NAMALWA (cell line): Measurements from ENCODE around the gene DHRS7B.
"Not testable (repeated sequence)": the region's sequence is repeated elsewhere in the genome, so short reads cannot be mapped to it uniquely, and the experiment has no call there.

Experiments used
- DNase-seq: peaks from one replicate; pipeline ENCODE4 v3.0.0-alpha.2; 2015; ENCODE audit warnings: low spot score

Gene DHRS7B

DNA sequence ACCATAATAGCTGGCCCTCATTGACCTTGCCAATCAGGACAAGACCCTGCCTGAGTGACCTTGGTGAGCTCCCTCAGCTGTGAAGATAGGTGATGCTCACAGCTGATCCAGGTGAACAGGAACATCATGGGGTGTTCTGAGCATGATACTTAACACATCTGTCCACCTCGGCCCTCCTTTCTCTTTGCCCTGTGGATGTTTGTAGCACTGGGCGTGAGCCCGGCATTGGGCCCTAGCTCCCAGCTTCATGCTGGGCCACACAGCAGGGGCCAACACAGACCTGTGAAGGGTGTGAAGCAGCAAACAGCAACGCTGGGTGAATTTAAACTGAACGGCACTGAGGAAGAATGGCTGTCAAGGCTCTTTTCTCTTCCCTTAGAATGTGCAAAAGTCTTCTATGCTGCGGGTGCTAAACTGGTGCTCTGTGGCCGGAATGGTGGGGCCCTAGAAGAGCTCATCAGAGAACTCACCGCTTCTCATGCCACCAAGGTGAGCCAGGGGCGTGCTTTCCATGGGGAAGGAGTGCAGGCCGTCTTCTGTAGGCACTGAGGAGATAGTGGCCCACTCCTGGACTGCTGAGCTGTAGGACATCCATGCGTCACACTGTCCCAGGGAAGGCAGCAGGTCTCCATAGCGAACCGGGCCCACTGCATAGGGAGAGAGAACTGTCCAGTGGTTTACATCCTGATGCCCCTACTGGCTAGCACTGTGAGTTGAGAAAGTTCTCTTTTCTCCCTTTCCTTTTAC is 51.3 kb downstream of the DHRS7B start:
- DNase-seq = no peak

DNA sequence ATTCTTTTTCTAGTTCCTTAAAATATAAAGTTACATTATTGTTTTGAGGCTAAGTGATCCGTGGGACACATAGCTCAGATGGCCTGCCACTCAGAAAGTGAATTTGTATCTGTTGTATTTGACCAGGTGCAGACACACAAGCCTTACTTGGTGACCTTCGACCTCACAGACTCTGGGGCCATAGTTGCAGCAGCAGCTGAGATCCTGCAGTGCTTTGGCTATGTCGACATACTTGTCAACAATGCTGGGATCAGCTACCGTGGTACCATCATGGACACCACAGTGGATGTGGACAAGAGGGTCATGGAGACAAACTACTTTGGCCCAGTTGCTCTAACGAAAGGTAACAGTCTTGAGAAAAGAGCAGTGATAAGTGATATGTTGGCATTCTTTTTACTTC is 56.7 kb downstream of the DHRS7B start:
- DNase-seq = no peak

DNA sequence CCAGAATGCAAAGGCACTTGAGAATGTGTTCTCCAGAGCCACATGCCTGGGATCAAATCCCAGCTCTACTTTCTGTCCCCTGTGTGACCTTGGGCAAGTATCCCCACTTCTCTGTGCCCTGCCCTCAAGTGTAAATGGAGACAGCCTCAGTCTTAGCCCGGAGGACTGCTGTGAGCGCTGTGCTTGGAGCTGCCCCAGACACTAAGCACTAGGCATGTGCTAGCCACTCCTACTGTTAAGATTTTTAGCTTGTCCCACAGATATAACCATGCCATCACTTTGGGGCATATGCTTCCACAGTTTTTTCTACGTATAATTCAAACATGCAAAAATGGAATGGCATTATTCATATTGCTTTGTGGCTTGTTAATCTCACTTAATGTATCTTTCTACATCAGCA is 57.8 kb downstream of the DHRS7B start:
- no peak for DNase-seq

DNA sequence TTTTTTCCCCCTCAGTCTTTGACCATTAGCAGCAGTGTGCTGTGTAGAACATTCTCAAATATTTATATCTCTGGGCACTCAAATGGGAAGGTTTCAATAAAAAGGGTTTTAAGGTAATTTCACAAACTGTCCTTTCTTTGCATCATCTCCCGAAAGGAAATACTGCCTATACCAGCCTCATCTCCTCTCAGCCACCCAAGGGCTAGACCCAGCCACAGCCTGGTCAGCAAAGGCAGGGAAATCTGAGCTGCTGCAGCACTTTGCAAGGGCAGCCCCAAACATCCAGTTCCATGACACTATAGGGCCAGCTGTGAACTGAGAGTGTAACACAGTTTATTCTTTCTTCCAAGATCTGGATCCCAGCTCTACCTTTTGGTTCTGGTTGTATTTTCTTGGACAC is 58.3 kb downstream of the DHRS7B start:
- DNase-seq = no peak

DNA sequence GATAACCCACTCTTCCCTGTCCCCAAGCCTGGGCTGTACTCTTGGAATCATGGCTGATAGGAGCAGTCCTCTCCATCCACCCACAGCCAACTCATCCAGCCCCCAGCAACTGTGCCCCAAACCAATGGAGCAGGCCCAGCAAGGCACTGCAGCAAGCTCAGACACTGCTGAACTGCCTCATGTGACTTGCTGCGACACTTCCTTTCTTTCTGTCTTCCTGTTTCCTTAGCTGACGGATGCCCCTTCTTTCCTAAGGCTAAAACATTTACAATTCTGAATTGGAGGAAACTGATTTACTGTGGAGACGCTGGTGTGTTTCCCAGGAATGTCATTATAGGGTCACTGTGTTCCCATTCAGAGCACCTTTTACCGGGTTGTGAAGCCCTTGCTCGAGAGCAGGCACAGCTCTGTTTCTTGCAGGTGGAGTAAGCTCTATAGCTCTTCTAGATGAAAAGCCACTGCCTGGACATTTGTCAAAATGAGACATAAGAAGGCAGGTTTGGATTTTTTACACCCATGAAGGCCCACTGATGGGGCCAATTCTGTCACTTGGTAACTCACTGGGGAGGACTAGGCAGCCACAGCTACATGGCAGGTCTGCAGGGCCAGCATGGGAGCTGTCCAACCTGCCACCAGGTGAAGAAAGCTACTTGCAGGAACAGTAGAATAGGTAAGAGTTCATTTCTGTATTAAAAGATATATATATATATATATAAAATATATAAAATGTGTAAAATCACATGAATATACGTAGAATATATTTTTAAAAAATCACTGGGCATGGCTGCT is 59.8 kb downstream of the DHRS7B start:
- no peak for DNase-seq

DNA sequence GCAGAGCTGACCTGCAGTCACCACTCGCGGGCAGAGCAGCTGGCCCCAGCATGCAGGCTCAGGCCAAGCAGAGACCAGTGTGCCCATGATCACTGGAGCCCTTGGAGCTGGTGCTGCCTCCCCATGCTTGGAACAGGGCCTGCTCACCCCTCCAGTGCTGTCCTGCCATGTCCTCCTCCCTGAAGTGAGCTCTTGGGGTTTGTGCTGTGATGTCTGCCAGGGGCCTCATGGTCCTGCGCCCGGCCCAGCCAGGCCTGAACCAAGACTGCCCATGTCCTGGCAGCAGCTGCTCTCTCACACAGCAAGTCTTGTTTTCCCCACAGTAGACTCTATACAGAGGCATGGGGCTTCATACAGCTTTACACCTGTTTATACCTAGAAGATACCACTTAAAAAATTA is 62.6 kb downstream of the DHRS7B start:
- DNase-seq = no peak

DNA sequence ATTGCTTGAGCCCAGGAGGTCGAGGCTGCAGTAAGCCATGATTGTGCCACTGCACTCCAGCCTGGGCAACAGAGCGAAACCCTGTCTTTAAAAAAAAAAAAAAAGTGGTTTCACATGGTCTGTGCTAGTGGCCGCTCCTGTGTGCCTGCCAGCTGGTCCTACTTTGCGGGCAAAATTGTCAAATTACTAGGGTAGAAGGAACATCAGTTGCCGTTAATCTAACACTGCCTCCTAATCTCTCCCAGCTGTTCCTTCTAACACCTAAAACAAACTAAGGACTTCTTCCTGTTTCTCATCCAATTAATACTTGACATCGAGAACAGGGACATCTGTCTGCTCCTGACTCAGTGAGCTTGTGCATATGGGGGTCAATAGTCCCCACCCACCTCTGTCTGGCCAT is 63.3 kb downstream of the DHRS7B start:
- DNase-seq = no peak

DNA sequence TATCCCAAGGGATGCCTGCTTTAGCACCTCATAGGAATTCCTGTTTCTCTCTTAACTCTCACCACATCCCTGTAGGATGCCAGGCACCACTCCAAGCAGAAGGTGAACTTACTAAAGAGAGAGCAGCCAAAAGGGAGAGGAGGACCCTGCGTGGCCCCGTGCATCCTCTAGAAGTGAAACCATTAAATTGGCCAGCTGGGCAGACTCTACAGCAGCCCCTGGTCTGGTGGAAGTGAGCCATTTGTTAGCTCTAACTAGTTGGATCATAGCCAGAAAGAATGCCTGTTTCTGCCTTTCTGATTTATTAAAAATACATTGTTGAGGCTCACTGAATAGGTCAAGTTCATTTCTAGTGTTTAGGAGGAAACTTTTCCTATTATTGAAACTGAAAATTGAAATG is 64.9 kb downstream of the DHRS7B start:
- peak; percentile 2 for DNase-seq

DNA sequence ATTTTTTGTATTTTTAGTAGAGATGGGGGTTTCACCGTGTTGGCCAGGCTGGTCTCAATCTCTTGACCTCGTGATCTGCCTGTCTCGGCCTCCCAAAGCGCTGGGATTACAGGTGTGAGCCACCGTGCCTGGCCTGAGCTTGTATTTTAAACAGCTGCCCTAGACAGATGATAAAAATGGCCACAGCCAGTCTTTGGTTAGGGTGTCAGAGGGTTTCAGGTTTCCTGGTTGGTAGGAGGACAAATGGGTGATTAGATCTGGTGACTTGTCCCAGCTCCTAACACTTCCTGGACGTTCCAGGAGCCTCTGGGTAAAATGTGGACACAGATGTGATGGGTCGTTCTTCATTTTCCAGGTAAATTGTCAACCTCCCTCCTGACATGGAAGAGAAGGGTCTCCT is 65.7 kb downstream of the DHRS7B start:
- DNase-seq = not testable (repeated sequence)

DNA sequence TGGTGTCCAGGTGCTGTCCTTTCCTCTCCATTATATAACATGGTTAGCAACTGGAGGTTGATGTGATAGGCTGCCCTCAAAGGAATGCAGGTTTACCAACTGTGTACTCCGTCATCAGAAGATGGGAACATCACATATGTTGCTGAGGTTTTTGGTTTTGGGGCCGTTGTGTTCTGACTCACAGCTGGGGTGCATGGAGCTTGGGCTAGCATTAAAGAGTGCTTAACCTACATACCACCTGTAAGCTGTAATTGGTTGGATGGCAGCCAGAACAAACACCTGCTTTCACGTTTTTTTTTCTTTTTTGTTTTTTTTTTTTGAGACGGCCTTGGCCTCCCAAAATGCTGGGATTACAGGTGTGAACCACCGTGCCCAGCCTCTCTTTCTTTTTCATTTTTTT is 66.3 kb downstream of the DHRS7B start:
- DNase-seq = peak; percentile 14

DNA sequence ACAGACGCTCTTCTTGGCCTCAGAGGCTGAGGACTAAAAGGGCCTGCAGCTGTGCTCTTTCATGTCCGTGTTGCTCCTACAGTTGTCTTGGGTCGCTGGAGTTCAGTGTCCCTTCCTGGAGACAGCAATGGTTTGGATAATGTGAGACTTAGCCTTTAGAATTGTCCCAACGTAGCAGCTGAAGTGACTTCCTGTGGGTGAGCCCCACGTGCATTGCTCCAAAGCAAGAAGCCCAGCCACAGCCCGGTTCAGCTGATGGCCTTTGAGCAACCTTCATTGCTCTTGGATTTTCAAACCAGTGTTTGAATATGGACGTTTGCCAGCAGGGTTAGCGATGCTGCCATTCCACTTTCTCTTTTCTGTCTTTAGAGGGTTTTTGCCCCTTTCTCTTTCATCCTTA is 67.5 kb downstream of the DHRS7B start:
- no peak for DNase-seq

DNA sequence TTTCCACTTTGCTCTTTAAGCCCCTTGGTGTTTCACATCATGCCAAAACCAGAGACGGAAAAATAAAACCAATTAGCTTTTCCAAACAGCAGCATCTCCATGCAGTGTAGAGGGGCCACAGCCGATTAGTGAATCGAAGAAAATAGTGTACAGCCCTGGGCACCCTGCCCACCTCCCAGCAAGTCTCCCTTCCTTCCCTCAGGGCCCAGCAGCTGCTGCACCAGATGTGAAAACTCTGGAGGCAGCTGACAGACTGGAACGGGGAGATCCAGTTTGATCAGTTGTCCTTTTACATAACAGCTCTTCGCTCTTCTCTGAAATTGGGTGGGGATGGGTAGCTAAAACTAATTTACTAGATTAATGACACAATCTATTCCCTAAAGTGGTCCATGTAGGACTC is 67.9 kb downstream of the DHRS7B start:
- DNase-seq = no peak

DNA sequence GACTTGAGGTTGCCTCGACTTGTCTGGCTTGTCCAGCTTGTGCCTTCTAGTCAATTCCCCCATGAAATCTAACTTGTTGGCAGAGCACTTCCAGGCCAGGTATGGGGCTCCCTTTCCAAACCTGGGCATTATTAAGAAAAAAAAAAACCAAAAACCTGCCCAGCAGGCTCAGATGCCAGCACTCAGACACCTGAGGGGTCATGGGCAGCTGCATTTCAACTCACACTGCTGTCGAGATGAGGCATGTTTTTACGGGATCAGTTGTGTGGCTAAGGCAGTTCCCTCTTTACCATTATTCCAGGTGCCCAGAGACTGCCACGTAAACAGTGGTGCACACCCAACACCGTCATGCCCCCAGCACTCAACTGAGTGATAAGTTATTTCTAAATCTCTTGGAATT is 69.4 kb downstream of the DHRS7B start:
- DNase-seq = no peak

DNA sequence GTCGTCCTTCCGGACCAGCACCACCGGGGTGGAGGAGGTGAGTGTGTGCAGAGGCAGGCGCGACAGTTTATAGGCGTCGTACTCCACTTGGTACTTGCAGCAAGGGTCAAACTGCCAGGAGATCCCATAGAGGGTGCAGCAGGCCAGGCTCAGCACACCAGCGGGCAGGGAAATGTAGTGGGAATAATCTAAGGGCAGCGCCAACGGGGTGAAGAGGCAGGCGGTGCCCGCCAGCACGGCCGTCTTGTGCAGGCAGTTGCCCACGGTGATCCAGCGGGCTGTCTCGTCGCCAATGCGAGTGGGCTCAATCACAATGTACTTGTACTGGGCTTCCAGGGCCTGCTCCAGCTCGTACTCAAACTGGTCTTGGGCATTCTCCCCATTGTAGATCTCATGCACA is 71.6 kb downstream of the DHRS7B start:
- no peak for DNase-seq

DNA sequence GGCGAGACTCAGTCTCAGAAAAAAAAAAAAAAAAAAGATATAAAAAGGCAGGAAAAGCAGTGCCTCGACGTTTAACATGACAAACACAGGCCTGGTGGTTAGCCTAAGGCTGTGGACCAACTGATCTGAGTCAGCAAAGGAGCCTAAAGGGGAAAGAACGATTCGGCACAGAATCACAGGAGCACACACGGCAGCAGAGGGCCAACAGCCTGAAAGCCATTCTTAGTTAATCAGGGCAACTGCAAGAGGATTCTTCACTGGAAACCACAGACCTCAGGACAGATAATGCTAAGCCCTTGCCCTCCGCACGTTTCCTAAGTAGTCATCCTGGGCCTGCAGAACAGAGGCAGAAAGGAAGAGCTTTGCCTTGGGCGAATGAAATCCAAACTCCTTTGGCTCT is 72.5 kb downstream of the DHRS7B start:
- DNase-seq = no peak

DNA sequence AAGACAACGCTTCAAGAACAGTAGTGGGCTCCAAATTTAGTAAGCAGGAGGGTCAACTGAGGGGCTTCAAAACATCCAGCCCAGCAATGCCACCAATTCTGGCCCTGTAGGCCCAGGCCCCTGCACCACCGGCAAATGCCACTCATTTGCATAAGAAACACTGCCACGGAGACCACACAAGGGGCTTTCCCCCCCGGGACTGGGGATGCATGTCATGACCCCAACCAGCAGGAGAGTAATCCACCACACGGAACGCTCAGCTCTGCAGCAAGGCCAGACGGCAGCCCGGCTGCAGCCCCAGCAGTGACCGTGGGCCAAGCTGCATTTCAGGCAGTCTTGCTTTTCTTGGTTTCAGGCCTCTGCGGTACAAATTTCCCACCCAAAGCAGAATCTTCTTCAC is 73.1 kb downstream of the DHRS7B start:
- DNase-seq = no peak

DNA sequence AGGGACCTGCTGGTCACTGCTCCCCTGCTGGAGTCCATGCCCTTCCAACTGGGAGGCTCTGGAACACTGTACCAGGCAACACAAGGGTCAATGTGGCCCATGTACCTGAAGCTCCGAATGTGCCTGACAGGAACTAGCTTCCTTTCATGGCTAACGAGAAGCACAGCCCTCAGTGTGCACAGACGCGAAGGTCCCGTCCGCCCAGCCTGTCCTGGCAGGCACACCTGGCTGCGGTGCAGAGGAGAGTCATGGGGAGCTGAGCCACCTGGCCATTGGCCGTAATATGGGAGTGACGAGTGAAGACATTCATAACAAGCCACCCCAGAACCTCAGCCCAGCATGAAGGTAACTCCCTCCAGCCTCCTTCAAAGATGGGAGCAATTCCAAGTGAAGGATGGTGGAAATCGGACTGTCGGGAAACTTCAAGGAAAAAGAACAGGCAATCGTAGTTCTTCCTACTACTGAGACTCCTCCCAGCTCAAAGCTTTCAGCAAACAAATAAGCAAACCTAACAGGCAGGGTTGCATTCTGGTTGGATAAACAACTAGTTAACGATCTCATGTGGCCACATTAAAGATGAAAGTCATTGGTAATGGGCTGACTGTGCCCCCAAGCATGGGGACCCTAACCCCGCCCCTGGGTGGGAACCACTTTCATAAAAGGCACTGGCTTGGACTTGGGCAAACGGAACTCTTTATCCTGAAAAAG is 74.0 kb downstream of the DHRS7B start:
- DNase-seq = no peak

DNA sequence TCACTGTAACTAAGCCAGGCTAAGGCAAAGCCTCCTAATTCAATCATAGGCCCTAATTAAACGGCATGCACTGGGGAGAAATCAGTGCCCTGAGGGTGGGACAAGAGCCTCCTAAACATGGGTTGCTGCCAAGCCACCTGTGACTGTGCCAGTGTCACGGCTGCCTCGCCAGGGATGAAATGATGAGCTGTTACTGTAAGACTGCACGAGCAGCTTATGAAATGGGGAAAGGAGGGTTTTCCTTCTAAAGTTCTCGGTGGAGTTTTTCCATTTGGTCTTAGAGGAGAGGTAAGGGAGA is 74.5 kb downstream of the DHRS7B start:
- DNase-seq = no peak

DNA sequence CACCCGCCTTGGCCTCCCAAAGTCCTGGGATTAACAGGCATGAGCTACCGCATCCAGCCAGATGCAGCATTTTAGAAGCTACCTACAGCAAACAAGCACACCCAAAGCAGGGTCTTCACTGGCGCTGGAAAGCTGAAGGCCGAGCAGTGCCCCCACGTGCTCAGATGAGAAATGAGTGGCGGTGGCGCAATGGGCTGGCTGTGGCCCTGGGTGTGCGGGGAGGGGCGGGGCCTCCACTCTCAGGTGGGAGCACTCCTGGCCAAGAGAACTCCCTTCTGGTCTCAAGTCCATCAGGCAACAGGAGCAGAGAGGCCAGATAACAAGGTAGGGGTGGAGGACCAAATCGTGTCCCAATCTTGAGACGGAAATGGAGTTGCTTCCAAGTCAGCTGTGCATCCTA is 75.1 kb downstream of the DHRS7B start:
- DNase-seq = no peak

DNA sequence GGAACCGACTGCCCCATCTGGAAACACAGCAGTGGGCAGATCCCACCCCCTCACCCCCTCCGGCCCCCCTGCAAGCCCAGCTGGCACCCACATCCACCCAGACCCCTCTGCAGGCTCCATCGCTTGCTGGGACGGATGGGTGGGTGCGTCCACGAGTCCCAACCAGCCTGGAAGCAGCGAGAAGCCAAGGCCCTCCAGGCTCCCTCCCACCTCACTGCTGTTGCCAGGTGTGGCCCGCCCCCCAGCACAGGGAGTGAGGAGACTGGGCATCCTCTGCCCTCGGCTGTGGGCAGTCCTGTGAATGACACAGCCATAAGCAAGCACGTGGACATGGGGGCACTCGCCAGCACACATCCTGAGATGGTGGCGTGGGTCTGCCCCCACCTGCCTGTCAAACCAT is 75.7 kb downstream of the DHRS7B start:
- no peak for DNase-seq

DNA sequence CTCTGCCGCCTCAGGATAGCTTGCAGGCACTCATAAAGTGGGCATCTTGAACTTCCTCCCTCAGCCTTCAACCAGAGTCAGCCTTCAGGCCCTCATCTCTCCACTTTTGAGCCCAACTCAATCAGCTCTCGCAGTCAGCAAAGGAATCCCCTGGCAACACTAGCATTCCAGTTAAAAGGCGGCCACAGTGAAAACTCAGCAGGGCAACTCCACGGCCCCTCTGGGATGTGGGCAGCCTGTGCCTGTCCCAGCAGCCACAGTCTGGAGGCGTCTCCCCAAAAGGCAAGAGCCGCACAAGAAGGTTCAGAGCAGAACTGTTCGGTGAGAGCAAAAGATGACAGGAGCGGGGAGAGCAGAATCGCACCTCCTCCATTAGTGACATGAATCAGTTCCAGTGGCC is 78.2 kb downstream of the DHRS7B start:
- DNase-seq = no peak

DNA sequence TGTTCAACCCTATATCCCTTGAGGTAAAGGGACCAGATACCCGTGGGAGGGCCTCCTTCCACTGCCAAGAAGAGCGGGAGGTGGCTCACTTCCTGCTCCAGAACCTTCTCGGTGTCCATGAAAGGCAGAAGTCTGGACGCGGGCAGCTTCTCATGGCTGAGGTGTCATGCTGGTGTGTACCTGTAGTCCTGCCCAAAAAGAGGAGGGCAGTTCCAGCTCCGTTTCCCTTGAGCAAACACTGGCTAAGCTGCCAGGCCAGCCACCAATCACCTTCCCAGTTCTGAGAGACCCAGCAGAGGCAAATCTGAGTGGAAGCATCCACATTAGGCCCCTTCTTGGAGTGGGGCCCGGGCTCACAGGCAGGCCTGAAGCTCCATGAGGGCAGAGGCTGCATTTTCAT is 81.6 kb downstream of the DHRS7B start:
- DNase-seq = no peak

DNA sequence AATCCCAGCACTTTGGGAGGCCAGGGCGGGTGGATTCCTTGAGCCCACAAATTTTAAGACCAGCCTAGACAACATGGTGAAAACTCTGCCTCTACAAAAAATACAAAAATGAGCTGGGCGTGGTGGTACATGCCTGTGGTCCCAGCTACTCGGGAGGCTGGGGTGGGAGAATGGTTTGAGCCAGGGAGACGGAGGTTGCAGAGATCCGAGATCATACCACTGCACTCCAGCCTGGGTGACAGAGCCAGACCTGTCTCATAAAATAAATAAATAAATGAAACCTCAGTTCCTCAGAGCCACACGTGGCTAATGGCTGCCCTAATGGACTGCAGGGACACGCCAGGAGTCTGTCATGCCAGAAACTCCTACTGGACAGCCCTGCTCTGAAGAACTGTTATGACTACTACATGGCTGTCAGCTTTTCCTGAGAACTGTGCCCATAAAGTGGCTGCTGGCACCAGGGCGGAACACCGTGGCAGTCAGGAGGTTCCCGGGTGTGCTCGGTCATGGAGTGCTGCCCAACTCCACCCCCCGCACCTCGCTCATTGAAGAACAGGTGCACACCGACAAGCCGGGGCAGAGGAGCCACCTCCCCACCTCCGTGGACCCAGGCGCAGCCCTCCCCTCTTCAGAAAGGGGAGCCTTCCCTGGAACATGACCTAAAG is 82.9 kb downstream of the DHRS7B start:
- DNase-seq = no peak
